GM18858 (cell line): ENCODE measurements around the gene ADARB1.

Experiments used
- ATAC-seq: cut with Tn5 transposase; IDR thresholded peaks from one replicate; pipeline ENCODE4 v1.9.1; 2021; ENCODE audit not compliant: unreplicated experiment

ADARB1 gene

GRCh38 chr21:45054927-45055612 lies 19.3 kb upstream of the ADARB1 start:
- no peak for ATAC-seq

- no peak for ATAC-seq
Observed at GRCh38 chr21:45055861-45056260, 18.5 kb upstream of the ADARB1 start.

GRCh38 chr21:45056296-45056904 lies 18.0 kb upstream of the ADARB1 start:
- no peak for ATAC-seq

GRCh38 chr21:45056917-45057560 lies 17.3 kb upstream of the ADARB1 start:
- ATAC-seq, result no peak

GRCh38 chr21:45057886-45058285 lies 16.5 kb upstream of the ADARB1 start:
- no peak for ATAC-seq

GRCh38 chr21:45059121-45059520 lies 15.3 kb upstream of the ADARB1 start:
- no peak for ATAC-seq

GRCh38 chr21:45060089-45060488 lies 14.3 kb upstream of the ADARB1 start:
- no peak for ATAC-seq

GRCh38 chr21:45060675-45061311 lies 13.6 kb upstream of the ADARB1 start:
- no peak for ATAC-seq

GRCh38 chr21:45064091-45064490 lies 10.3 kb upstream of the ADARB1 start:
- no peak for ATAC-seq

GRCh38 chr21:45064618-45065399 lies 9.6 kb upstream of the ADARB1 start:
- no peak for ATAC-seq

- no peak for ATAC-seq
Observed at GRCh38 chr21:45067462-45068285, 6.7 kb upstream of the ADARB1 start.

GRCh38 chr21:45069085-45069484 lies 5.3 kb upstream of the ADARB1 start:
- ATAC-seq, result no peak

GRCh38 chr21:45069711-45070110 lies 4.7 kb upstream of the ADARB1 start:
- no peak for ATAC-seq

- no peak for ATAC-seq
Observed at GRCh38 chr21:45071078-45071873, 3.1 kb upstream of the ADARB1 start.

- ATAC-seq, result no peak
Observed at GRCh38 chr21:45071874-45072737, 2.3 kb upstream of the ADARB1 start.

- no peak for ATAC-seq
Observed at GRCh38 chr21:45072738-45073300, 1.6 kb upstream of the ADARB1 start.

- ATAC-seq, result no peak
Observed at GRCh38 chr21:45073301-45074047, 906 bp upstream of the ADARB1 start.
